Muscle of back (tissue), 11 donors: ENCODE data around the gene CEP85. TPM values are rescaled to one million over a fixed set of nuclear protein-coding genes. Genes with fewer than 3 reads are reported as not detected.
"Not testable (repeated sequence)": the region's sequence is repeated elsewhere in the genome, so short reads cannot be mapped to it uniquely, and the experiment has no call there.

ENCODE experiments used
- DNase-seq, 3 donors: peaks; one replicate each; pipeline versions ENCODE4 v3.0.0 to v3.0.0-alpha.2; 2013
- polyA plus RNA-seq, 10 donors: library from polyadenylated mRNA; unstranded; fragments of 120-200 nt; gene quantifications; one replicate each; pipeline ENCODE4 v1.2.1, GENCODE V29; 2013; ENCODE audit not compliant: insufficient read length in 10 of 10

Gene CEP85
- polyA plus RNA-seq, 10 donors = 17.4 to 28.2 (median 22.9) TPM

DNA sequence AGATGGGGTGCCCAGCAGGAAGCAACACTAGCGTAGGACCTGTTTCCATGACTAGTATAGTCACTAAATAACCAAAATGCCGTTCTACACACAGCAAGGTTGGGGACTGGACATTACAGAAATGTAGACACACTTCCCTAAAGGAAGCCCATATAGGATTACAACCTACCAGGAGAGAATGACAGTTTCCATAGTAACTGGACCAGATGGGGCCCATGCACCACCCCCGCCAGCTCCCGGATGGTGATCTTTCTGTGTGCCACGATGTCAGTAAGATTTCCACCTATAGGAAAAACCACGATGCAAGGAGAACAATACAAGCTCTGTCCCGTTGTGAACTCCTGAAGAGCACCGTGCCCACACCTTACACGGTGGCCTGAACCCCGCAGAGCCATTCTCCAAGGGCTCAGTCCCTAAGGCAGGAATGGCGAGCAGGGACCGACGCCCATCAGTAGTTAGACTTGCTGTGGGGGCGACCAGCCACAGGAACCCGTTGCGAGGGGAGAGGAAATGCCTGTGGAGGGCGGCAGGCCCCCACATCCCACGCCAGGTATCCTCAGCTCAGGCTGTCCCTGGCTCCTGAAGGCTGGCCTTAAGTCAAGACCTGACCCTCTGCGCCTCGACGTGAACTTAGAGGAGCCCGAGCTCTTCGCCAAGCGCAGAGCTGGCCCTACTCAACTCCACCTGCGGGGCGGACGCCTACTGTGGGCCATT, 13.6 kb upstream of the CEP85 start:
- no peak for DNase-seq

DNA sequence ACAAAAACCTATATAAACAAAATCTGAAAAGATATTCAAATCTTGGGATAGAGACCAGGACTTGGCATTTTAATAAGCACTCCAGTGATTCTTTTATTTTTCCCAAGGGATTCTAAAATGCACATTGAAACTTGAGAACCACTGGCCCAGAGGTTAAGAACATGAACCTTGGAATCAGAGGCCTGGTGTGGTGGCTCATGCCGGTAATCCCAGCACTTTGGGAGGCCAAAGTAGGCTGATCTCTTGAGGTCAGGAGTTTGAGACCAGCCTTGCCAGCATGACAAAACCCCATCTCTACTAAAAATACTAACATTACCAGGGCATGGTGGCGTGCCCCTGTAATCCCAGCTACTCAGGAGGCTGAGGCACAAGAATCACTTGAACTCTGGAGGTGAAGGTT, 12.9 kb upstream of the CEP85 start:
- no peak for DNase-seq

DNA sequence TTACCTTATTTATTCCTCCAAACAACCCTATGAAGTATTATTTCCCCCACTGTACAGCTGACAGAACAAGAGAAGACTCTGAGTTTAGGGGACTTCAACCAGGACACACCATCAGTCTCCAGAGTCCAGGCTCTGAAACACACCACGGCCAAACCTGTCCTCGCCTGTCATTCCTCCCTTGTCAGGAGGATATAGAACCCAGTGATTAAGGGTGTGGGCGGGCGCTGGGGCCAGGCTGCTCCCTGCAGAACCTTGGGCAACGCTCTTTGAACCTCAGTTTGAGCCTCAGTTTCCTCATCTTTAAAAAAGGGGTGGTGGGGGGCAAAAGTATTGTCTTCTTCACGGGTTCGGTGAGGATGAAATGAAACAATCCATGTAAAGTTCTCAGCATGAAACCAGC, 9.4 kb upstream of the CEP85 start:
- no peak for DNase-seq

DNA sequence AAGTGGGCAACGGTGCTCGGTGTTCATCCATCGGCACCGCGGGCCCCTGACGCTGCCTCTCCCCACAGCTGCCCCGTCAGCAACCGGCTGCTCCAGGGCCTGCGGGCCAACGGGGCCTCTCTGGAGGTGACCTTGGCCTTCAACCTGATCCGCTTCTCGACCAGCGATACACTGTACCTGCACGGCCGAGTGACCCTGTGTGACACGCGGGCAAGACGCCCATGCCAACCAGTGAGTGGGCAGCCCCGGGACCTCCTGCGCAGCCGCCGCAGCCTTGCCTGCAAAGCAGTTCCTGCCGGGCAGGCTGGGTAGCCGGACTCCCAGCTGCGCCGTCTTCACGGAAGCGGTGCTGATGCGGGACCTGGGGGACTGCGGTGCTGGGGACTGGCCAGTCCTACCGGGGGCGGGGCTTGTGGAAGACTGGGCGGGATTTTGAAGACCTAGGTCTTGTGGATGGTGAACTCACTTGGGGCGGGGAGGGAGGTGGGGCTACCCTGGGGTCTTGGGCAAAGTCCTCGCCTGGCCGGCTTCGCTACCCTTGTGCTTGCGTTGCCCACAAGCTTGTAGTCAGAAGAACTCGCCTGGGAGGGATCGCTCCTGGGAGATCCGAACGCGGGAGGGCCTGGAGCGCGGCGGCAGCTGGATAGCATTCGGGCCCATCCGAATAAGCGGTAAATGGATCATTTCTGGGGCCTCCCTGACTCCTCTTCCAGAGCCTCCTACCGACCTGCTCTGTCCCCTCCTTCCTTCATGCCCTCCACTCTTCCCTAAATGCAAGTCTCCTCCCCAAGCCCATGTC, 8.8 kb upstream of the CEP85 start:
- peak; percentile 9 to 58 (median 27) for DNase-seq

DNA sequence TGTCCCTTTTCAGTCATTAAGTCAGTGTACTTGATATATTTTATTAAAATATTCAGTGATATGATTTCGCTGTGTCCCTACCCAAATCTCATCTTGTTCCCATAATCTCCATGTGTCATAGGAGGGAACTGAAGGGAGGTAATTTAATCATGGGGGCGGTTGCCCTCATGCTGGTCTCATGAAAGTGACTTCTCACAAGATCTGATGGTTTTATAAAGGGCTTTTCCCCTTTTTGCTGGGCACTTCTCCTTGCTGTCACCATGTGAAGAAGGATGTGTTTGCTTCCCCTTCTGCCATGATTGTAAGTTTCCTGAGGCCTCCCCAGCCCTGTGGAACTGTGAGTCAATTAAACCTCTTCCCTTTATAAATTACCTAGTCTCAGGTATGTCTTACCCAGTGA, 3.3 kb upstream of the CEP85 start:
- DNase-seq = not testable (repeated sequence)

DNA sequence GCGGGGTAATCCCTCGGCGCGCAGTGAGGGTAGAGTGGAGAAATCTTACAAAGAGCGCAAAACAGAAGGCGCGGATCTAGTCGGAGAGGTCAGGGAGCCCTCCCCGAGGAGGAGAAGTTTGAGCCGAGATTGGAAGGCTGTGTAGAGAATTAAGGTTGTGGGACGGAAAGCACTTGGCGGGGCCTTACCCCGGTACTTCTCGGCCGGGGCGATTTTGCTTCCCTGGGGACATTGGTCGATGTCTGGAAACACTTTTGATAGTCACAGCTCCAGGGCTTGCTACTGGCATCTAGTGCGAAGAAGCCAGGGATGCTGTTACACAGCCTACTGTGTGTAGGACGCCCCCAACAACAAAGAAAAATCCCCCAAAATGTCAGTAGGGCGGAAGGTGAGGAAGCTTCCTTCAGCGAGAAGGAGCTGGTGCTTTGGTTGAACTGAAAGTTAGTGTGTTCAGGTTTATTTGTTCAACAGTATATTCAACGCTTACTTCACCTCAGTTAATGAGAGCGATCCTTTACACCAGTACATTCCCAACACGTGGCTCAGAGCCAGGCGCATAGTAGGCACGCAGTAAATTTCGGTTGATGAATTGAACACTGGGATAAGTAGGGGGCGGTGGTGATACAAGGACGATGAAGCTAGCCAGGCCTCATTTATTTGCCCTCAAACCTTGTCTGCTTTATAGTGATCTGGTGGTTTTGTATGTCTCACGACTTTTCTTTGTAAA, 807 bp downstream of the CEP85 start:
- DNase-seq = peak in 1 of 3 donors; percentile 23

DNA sequence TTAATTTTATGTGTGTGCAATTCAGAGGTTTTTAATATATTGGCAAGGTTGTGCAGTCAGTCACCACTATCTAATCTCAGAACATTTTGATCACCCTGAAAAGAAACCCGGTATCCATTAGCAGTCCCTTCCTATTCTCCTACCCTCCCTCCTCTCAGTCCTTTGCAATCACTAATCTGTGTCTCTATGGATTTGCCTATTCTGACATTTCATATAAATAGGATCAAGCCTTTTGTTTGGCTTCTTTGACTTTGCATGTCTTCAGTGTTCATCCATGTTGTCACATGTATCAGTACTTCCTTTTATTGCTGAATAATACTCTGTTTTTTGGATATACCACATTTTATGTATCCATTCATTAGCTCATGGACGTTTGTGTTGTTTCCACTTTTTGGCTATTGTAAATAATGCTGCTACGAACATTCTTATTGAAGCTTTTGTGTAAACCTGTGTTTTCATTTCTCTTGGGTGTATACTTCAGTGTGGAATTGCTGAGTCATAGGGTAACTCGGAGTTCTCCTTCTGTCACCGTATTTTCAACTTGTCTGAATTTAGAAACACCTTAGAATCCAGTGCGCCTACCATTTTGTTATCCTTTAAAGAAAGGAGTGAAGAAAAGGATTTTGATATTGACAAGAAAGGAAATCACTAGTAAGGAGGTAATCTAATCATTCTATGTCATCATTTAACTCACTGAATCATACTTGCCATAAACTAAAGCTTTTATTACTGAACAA, 3.4 kb downstream of the CEP85 start:
- DNase-seq = no peak

DNA sequence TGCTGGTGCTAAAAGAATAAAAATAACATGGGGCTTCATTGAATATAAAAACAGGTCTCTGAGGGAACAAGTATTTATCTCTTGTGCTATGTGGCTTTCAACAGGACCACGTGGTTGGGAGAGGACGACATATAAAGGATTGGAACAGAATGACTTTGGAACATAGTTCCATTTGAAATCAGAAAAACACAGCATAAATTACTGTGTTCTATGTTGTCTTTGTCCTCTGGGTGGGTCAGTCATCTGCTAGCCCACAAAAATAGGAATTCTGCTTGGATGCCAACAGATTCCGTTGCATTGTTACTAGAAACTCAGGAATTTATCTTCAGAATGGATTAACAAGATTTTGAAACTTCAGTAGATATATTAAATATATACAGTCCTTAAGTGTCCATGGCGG, 5.9 kb downstream of the CEP85 start:
- no peak for DNase-seq

DNA sequence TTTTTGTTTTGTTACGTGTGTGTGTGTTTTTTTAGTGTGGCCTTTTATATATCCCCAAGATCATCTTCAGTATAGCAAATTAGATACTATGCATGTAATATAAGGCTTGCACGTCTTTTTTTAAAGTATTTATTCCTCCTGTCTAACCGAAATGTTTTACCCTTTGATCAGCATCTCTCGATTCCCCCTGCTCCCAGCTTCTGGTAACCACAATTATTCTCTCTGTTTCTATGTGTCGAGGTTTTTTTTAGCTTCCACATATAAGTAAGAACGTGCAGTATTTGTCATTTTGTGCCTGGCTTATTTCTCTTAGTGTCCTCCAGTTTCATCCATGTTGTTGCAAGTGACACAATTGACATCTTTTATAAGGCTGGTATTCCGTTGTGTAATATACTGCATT, 18.7 kb downstream of the CEP85 start:
- no peak for DNase-seq

DNA sequence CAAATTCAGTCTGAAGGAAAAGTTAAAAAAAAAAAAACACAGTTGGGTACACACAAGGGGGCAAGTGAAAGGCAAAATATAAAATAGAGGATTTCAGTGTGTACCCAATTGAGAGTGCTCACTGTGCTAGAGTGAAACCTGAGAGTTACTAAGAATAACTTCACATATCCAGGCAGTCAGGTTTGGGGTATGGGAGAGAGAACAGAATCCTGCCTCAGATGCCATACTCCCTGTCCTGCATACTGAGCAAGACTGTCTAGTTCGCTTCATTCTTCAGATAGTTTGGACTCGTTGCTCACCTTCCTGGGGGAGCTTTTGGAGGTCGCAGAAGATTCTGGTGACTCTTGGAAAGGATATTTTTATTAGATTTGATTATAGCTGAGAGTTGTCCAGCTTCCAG, 20.4 kb downstream of the CEP85 start:
- DNase-seq = no peak

DNA sequence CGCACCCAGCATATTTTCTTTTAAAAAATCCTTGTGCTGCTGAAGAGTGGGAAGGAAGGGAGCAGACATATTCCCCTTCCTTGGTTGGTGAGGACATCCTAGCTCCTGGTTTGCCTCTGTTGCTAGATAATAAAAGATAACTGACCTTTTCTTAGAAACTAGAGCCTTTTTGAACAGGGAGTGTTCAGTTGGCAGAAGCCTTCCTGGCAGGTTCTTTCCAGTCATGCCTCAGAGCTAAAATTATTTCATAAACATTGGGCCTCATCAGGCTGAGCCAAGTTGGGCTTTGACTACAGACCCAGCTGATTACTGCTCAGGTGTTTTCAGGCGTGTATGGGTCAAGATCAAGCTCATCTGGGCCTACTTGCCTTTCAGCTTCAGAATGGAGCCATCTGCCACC, 23.2 kb downstream of the CEP85 start:
- no peak for DNase-seq

DNA sequence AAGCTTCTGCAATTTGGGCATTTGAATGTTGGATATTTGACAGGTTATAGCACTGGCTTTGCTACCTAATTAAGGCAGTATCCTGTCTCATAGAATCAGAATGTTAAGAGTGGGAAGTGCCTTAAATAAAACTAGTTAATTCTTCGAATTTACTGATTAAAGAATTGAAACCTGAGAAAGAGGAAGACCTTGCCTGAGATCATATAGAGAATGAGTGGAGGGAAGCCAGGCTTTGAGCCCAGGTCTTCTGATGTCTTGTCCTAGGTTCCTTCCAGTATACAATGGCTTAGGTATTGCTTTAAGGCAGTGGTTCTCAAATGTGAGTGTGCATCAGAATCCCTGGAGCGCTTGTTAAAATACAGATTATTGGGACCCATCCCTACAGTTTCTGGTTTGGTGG, 25.0 kb downstream of the CEP85 start:
- no peak for DNase-seq

DNA sequence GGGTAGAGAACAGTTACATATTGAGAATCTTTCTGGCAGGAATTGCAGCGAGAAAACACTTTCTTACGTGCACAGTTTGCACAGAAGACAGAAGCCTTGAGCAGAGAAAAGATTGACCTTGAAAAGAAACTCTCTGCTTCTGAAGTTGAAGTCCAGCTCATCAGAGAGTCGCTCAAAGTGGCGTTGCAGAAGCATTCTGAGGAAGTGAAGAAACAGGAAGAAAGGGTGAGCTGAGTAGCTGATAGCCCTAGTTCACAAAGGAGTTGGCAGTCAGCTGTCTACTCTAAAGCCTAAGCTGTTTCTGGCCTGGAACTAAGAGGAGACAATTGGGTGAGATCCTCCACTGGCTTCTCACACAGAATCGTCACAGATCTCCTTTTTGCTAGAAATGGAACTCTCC, 25.6 kb downstream of the CEP85 start:
- no peak for DNase-seq

DNA sequence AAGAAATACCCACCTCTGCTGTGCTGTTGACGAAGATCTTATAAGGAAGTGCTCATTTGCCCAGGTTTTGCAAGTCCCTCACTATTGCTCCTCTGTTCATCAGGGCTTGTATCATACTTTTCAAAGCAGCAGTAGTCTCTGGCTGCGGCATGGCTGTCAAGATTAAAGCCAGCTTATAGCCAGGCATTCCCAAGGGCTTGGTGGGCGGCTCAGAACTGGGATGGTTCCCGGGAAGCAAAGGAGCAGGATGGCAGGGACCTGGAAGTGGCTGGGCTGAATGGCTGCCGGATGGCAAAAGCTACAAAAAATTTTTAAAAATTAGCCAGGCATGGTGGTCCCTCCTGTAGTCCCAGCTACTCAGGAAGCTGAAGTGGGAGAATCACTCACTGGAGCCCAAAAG, 29.2 kb downstream of the CEP85 start:
- DNase-seq = no peak

DNA sequence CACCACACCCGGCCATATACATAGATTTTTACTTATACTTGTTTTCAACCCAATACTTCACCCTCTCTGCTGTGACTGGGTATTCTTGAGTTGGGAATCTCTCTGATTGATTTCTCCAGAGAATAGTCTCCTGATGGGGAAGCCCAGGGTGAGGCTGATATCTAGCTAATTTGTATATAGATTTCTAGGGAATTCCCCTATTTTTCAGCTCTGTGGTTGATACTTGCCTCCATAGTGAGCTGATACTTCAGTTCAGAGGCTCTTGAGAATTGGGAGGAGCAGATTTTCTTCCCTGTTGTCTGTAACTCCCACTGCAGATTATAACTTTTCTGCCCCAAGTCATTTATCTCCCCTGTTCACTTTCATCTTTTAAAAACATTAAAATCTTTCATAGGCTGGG, 31.4 kb downstream of the CEP85 start:
- DNase-seq = no peak

DNA sequence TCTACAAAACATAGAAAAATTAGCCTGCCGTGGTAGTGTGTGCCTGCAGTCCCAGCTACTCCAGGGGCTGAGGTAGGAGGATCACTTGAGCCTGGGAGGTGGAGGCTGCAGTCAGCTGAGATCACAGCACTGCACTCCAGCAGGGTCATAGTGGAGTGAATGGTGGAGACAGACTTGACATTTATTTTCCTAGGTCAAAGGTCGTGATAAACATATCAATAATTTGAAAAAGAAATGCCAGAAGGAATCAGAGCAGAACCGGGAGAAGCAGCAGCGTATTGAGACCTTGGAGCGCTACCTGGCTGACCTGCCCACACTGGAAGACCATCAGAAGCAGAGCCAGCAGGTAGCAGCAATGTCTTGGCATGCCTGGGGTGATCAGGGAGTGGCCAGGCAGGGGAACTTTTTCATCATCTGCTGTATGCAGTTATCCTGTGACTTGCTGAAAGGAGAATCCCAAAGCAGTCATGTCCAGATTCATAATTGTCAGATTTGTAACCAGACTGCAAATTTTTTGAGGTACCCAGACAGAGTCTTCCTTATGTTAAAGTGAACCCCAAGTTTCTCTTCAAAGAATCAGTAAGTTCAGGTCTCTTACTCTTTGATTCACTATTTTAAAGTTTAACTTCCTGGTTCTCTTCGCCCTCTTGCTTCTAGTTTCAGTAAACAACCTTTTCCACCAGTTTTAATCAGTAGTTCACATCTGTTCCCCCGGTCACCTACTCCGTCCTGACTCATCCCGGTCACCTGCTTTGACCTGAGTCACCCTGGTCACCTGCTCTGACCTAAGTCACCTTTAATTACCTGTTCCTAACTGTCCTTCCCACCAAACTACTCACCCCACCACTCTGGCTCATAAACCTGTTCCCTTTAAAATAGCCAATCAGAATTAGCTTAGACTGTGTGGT, 34.5 kb downstream of the CEP85 start:
- DNase-seq = no peak

DNA sequence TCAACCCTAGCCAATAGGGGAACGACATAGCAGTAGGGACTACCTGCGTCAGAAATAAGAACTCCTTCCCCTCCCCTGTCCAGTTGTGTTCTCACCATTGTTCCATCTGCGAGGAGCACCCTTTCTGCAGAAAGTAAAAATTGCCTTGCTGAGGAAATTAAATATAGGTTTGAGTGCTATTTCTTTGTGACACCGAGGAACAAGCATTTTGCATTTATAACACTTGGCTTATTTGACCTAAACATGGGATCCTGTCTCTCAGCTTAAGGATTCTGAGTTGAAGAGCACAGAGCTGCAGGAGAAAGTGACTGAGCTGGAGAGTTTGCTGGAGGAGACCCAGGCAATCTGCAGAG, 35.2 kb downstream of the CEP85 start:
- DNase-seq = no peak

DNA sequence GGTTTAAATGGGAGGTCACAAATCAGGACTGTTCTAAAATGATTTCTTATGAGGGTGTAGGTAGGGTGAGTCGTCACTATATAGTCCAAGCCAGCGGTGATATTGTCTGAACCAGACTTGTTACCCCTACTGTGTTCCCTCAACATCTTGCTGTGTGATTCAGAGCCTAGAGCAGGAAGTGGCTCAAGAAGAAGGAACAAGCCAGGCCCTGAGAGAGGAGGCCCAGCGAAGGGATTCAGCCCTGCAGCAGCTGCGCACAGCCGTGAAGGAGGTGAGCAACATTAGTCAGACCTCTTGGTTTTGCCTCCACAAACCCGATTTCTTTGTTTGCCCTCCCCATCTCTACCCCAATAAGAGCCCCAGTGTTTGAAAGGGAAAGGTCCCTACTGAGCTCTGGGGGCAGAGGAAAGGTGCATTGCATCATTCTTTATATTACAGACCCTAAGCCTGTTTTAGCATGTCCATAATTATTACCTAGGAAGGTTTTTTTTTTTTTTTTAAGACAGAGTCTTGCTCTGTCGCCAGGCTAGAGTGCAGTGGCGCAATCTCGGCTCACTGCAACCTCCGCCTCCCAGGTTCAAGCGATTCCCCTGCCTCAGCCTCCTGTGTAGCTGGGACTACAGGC, 40.9 kb downstream of the CEP85 start:
- no peak for DNase-seq

DNA sequence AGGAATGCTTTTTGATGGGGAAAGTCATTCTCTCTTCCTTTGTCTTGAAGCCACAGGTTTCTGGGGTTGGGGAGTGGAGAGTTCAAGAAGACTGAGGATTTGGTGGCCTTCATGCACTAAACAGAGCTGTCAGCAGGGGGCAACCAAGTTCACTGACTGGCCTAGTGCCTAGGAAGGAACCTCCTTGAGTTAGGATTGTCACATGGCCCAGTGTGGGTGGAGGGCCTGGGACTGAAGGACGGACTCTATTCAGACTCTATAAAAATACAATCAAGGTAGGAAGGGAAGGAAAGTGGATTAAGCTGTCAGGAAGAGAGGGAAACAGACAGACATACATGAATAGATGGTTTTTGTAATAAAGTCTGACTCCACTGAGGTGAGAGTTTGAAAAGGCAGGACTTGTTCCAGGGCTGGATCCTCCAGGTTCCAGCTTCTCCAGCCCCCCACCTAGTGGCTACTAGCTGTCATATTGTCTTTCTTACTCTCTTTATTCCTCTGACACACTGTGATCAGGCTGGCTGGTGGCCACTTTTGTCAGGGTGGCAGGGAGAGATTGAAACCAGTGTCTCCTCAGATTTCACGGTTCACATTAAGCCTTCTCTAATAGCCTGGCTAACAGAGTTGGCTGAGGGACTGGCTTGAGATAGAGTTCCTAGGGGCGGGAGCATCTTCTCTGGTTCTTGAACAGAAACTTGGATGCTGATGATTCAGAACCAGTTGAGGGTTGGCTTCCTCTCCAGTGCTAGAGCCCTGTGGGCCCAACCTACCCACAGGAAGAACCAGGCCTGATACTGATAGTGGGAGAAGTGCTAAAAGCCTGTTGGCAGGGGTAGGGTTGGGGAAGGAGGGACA, 41.8 kb downstream of the CEP85 start:
- DNase-seq = peak; percentile 84 to 92 (median 87)

DNA sequence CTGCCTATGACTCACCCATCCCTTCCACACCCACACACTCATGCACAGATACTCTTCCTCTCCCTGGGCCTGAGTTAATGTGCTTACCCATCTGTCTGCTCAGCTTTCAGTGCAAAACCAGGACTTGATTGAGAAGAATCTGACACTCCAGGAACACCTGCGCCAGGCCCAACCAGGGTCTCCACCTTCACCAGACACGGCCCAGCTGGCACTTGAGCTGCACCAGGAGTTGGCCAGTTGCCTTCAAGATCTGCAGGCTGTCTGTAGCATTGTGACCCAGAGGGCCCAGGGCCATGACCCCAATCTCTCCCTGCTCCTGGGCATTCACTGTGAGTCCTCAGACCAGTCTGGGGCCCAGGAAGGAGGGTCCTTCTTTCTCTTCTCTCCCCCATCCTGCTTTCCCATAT, 42.4 kb downstream of the CEP85 start:
- no peak for DNase-seq
